ES-I3 (cell line): ENCODE measurements around the gene SLC39A11.

Experiments
- H3K36me3 ChIP-seq: 2 replicates; pipeline ENCODE4 v1.6.1; 2013; ENCODE audit warnings: mild to moderate bottlenecking, low read length, control low read depth, moderate library complexity; ENCODE audit not compliant: insufficient read depth
- H3K4me1 ChIP-seq: 2 replicates; pipeline ENCODE4 v1.6.1; 2013; ENCODE audit warnings: mild to moderate bottlenecking, control low read depth, low read length; ENCODE audit not compliant: insufficient read depth
- H3K9ac ChIP-seq: 2 replicates; pipeline ENCODE4 v1.6.1; 2013; ENCODE audit warnings: low read depth, mild to moderate bottlenecking, low read length, moderate library complexity
- H3K9me3 ChIP-seq: 2 replicates; pipeline ENCODE4 v1.6.1; 2013; ENCODE audit warnings: mild to moderate bottlenecking, low read length, moderate library complexity; ENCODE audit not compliant: control insufficient read depth, insufficient read depth

SLC39A11 gene

DNA sequence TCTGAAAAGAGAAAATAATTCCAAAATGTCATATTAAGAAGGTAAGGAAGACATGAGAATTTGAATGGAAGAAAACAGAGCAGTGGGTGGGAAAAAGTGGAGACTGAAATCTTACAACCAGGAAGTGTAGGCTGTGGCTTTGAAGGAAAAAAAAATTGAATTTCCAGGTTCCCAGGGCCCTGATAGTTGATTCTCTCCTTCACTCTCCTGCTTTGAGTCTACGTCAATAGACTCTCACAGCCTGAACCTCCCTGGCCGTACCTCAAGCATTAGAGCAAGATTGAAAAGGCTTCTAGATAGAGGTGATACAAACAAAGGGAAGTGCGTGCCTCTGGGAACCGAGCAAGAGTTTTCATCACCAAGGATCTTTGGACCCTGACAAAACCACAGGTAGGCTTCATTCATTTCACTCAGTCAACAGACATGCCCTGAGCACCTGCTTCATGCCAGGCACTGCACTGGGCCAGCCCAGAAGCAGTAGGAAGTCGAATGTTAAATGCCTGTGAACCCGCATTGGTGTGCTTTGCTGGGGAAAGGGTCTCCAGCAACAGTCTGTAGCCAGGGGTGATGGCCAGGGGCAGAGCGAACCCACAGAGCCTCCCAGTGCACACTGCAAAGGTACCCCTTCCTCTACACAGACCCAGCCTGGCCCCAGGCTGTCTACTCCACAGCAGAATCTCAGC, 163.9 kb downstream of the SLC39A11 start:
- Histone ChIP-seq H3K9me3 (no peaks in the 10 kb centered on the region), H3K4me1 (no peaks in the 10 kb centered on the region), H3K36me3 (no peaks in the 10 kb centered on the region), H3K9ac (no peak overlapping the region)

DNA sequence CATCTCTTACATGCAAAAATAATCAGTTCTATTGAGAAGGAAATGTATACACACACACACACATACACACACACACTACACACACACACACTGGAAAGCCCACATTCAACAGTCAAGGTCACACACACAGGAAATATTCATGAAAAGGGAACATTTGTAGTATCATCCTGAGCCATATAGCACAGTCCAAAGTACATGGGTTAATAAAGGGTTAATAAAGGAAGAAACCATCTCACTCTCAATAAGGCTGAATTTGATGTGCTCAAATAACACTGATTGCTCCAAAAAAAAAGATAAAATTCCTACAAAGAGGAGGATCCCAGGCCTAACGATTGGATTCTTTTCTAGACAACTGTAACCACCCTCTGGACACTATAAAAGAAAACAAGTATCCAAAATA, 164.7 kb downstream of the SLC39A11 start:
- H3K36me3 ChIP-seq: no peaks in the 10 kb centered on the region
- H3K9me3 ChIP-seq: no peaks in the 10 kb centered on the region
- no peak overlapping the region for H3K9ac ChIP-seq
- H3K4me1 ChIP-seq: no peaks in the 10 kb centered on the region

DNA sequence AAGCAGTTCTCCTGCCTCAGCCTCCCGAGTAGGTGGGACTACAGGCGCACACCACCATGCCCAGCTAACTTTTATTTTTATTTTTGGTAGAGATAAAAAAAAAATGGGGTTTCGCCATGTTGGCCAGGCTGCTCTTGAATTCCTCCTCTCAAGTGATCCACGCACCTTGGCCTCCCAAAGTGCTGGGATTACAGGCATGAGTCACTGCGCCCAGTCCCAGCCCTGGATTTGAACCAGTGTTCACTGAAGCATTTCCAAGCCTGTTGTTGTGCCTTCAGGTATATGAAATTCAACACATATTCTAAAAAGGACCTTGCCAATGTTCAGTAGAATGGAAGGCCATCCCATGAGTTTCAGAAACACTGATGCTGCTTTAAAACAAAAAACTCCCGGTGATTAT, 165.3 kb downstream of the SLC39A11 start:
- no peak overlapping the region for H3K9ac ChIP-seq
- no peaks in the 10 kb centered on the region for H3K9me3 ChIP-seq
- H3K36me3 ChIP-seq: no peaks in the 10 kb centered on the region
- no peaks in the 10 kb centered on the region for H3K4me1 ChIP-seq

DNA sequence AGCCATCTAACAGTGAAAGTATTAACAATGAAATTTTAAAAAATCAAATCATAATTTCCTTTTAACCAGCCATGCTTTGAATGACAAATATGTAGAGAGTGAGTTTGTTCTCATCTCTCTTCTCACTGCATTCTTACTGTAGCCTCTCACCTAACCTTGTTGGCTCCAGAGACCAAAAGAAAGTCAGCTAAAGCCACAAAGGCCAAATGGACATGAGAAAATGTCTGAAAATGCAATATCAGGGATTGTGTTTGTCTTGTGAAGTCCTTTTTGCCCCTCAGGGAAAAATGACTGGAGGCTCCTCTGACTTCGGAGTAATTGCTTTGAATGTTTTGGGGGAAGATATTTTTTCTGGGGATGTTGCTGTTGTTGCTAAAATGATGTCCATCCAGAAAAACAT, 166.3 kb downstream of the SLC39A11 start:
- Histone ChIP-seq H3K4me1 (no peaks in the 10 kb centered on the region), H3K36me3 (no peaks in the 10 kb centered on the region), H3K9ac (no peak overlapping the region), H3K9me3 (no peaks in the 10 kb centered on the region)

DNA sequence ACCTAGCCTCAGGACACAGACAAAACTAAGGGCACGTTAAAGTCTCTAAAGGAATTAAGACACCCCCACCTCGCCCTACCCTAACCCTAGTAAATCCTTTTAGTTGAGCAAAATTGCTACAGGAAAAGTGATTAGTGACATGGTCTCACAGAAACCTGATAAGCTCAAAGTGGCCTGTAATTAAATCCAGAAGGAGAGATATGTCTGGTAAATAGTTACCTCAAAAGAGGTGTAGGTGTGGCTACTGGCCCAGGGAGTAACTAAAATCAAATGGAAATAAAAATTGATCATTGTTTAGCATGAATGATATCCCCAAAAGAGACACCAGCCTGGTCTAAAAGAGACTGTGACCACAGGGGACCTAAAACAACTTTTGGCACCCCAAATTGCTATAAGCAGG, 168.3 kb downstream of the SLC39A11 start:
- Histone ChIP-seq H3K9me3 (no peaks in the 10 kb centered on the region), H3K36me3 (no peaks in the 10 kb centered on the region), H3K4me1 (no peaks in the 10 kb centered on the region), H3K9ac (no peak overlapping the region)

DNA sequence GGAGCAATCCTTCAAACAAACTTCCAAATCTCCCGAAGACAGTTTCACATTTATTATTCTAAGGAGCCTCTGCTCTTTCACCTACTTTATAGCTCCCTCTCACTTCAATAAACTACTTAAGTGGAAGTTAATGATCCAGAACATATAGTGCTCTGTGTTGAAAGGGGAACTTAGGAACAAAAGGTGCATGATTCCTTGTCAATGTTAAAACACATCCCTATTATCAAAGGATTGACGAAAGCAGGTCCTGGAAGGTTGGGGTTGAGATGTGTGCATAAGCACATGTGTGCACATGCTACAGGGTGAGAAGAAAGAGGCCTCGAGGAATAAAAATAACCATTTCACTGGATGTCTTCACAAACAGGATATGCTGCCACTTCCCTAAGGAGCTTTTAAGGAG, 170.3 kb downstream of the SLC39A11 start:
- Histone ChIP-seq H3K36me3 (no peaks in the 10 kb centered on the region), H3K9me3 (no peaks in the 10 kb centered on the region), H3K9ac (no peak overlapping the region), H3K4me1 (no peaks in the 10 kb centered on the region)

DNA sequence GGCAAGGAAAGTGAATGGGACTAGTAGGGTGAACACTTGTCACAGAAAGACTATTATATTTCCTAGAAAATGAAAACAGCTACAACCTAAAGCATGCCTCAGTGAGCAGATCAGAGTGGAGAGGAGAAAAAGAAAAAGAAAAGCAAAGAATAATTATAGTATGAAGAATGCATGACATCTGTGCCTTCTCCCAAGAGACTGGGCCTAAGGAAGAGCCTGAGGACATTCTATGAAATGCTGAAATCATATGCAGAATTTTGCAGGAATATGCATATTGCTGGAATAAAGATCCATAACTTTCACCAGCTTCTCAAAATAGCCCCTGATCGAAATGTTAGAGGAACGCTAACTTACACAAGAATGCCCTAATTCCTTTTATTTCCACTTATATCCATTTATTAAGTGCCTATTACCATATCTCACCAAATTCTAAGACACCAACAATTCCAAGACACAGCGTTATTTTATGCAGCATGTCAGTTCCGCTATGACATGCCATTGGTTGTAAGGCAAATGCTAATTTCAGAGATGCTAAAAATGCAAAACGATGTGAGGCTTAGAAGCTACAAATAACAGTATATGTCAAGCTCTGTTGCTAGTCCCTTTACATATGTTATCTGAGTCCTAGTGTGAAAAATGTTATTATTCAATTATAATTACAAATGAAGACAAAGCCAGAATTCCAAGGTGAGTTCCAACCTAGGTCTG, 171.0 kb downstream of the SLC39A11 start:
- Histone ChIP-seq H3K36me3 (no peaks in the 10 kb centered on the region), H3K9me3 (no peaks in the 10 kb centered on the region), H3K9ac (no peak overlapping the region), H3K4me1 (no peaks in the 10 kb centered on the region)

DNA sequence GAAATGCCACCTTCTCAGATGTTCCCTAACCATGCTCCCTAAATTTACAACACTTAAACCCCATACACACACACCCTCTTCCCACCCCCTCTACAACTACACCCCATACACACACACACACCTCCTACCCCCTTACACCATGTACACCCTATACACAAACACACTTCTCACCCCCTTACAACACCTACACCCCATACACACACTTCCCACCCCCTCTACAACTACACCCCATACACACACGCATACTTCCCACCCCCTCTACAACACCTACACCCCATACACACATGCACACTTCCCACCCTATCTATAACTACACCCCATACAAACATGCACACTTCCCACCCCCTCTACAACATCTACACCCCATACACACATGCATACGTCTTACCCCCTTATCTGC, 172.0 kb downstream of the SLC39A11 start:
- Histone ChIP-seq H3K4me1 (no peaks in the 10 kb centered on the region), H3K9me3 (no peaks in the 10 kb centered on the region), H3K9ac (no peak overlapping the region), H3K36me3 (no peaks in the 10 kb centered on the region)

DNA sequence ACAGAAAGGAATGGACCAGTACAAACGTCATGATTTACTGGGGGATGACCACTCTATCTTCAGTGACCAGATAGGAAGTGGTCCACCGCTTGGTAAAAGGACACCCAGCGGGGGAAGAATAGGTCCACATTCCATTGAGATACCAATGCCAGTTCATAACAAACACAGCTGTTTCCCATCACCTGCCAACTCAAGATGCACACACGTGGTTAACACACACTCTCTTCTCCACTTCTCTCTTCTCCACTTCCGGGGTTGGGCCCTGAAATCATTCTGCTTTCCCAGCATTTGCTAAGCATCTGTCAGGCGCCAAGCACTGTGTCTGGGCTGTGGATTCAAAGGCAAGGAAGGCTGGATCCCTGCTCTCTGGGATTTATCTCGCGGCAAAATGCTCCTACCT, 175.5 kb downstream of the SLC39A11 start:
- Histone ChIP-seq H3K9me3 (no peaks in the 10 kb centered on the region), H3K4me1 (no peaks in the 10 kb centered on the region), H3K9ac (no peak overlapping the region), H3K36me3 (no peaks in the 10 kb centered on the region)

DNA sequence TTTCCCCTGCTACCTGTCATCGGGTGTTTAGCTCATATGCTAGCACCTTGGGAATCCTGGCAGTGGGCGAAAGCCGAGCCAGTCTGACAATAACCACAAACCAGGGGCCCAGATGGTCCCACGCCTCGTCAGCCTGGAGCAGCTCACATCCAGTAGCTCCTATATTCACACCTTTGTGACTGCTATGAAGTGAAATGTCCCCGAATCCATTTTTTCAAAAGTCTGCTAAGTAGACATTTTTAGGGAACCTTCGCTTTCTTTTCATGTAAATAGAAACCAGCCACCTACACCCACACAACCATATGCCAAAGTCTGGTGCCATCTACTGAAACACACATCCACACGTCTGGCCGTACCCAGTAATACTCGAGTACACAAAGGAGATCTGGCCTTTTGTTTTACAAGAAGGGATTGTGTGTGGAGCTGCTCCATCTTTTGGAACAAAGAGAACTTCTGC, 176.8 kb downstream of the SLC39A11 start:
- Histone ChIP-seq H3K36me3 (no peaks in the 10 kb centered on the region), H3K4me1 (no peaks in the 10 kb centered on the region), H3K9ac (no peak overlapping the region), H3K9me3 (no peaks in the 10 kb centered on the region)

DNA sequence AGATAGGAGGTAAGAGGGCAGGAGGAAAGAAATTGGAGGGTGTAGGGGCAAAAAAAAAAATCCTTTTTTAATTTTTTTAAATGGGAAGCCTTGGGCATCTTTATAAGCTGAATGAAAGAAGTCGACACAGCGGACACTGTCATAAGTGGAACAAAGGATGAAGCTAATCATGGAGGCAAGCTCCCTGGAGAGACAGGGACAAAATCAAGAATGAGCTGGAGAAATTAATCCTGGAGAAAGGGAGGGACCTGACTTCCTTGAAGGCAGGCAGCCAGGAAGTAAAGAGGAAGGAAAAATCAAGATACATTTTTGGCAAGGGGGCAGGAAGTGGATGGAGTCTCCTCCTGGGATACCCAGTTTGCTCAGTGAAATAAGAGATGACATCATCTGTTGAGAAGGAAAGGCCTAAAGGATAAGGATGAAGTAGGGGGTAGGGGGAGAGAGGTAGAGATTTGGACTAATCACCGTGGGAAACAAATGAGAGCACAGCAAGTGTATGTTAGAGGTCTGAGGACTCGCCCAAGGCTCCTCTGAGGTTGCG, 179.3 kb downstream of the SLC39A11 start:
- no peak overlapping the region for H3K9ac ChIP-seq
- H3K4me1 ChIP-seq: no peaks in the 10 kb centered on the region
- no peaks in the 10 kb centered on the region for H3K36me3 ChIP-seq
- no peaks in the 10 kb centered on the region for H3K9me3 ChIP-seq

DNA sequence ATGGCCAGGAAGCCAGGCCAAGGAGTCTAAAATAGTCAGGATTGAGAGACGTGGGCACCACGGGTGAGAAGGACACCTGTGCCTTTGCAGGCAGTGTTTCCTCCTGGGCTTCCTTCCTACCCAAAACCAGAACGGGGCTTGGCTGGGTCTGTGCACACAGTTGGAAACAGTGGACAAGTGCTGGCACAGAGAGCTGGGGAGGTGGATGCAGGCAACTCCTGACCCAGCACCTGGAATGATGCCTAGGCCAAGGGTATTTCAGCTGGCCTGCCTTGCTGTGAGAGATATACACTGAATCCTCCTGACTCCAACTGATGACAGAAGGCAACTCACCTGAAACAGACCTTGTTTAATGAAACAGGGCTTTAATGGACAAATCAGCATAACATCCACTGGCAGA, 186.2 kb downstream of the SLC39A11 start:
- H3K9me3 ChIP-seq: no peaks in the 10 kb centered on the region
- H3K4me1 ChIP-seq: no peaks in the 10 kb centered on the region; the same call in 1 of the 2 replicates
- H3K9ac ChIP-seq: no peak overlapping the region
- no peaks in the 10 kb centered on the region for H3K36me3 ChIP-seq

DNA sequence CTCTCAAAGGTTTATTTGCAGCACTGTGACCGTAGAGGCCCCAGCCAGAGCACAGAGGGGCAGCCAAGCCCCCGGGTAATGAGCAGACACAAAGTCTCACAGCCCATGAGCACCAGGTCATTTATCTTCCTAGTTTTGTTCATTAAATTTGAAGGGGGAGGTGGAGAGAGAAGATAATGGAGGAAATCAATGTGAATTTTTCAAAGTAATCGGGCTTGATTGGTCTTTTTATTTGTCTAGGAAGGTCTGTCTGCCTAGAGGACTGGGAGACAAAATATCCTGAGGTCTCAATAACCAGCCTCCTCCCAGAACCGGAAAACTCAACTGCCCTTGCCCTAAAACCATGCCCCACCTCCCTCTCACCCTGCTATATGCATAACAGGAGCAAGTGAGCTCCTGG, 189.0 kb downstream of the SLC39A11 start:
- H3K9me3 ChIP-seq: no peaks in the 10 kb centered on the region
- H3K36me3 ChIP-seq: no peaks in the 10 kb centered on the region
- no peak overlapping the region for H3K9ac ChIP-seq
- H3K4me1 ChIP-seq: no peaks in the 10 kb centered on the region; the same call in 1 of the 2 replicates

DNA sequence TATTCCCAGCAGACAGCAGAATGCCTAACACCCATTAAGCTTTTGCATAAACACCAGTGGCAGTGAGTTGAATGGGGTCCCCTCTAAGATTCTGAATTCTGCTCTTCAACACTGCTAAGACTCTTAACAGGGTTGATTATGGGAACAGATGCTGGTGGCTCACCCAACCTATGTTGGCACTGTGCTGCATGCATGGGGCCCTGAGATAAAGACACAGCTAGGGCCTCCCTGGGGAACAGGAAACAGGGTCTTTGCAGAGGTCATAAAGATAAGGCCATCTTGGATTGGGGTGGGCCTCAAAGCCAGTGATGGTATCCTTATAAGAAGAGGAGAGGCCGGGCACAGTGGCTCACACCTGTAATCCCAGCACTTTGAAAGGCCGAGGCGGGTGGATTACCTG, 190.8 kb downstream of the SLC39A11 start:
- Histone ChIP-seq H3K4me1 (no peaks in the 10 kb centered on the region; the same call in 1 of the 2 replicates), H3K9ac (no peak overlapping the region), H3K9me3 (no peaks in the 10 kb centered on the region)

DNA sequence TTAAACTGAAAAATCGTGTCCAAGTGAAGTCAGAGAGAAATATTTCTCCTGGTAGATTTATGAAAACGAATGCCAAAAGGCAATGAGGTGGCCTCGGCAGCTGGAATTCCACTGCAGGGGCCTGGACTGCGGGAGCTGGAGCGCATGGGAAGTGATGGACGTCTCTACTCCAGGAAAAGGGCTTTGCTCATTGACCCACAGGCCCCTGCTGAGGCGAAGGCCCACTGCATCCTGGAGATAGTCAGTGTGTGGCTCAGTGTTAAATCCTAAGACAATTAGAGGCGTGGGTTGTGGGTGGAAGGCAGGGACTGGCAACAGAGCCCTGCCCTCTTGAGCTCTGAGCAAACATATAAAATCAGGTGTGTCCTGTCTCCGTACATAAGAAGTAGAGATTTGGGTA, 191.4 kb downstream of the SLC39A11 start:
- Histone ChIP-seq H3K9me3 (no peaks in the 10 kb centered on the region), H3K36me3 (no peaks in the 10 kb centered on the region), H3K4me1 (no peaks in the 10 kb centered on the region; the same call in 1 of the 2 replicates), H3K9ac (no peak overlapping the region)

More for the DNA sequence above, 190.8 kb downstream of the SLC39A11 start:
- no peaks in the 10 kb centered on the region for H3K36me3 ChIP-seq
